GM23338 (cell line): ENCODE measurements around the gene FAT4. TPM values are rescaled to one million over a fixed set of nuclear protein-coding genes. Genes with fewer than 3 reads are reported as not detected.

Source experiments
- ATAC-seq: fragments of 200-7000 bp; cut with Tn5 transposase; 3 replicates; pipeline ENCODE4 v1.9.1; 2020
- DNase-seq: peaks from one replicate; pipeline ENCODE4 v3.0.0-alpha.2; 2015; ENCODE audit warnings: low spot score
- H2AFZ ChIP-seq: fragments of 200-600 bp; sonication (generic); 2 replicates; pipeline ENCODE4 v1.8.0; 2016; ENCODE audit warnings: antibody characterized with exemption, mild to moderate bottlenecking, moderate library complexity
- H3F3A ChIP-seq: fragments of 200-600 bp; sonication (generic); replicated peaks from 2 replicates; pipeline ENCODE4 v1.8.0; 2017; ENCODE audit warnings: antibody characterized with exemption, mixed run types, low read depth
- H3K27ac ChIP-seq: fragments of 200-600 bp; sonication (generic); 2 replicates; pipeline ENCODE4 v1.6.1; 2016; ENCODE audit warnings: low read depth
- H3K27me3 ChIP-seq: fragments of 200-600 bp; sonication (generic); 2 replicates; pipeline ENCODE4 v1.8.0; 2016; ENCODE audit warnings: mild to moderate bottlenecking, mixed run types, moderate library complexity; ENCODE audit not compliant: insufficient read depth
- H3K36me3 ChIP-seq: fragments of 200-600 bp; sonication (generic); 2 replicates; pipeline ENCODE4 v1.8.0; 2016; ENCODE audit warnings: mild to moderate bottlenecking; ENCODE audit not compliant: insufficient read depth
- H3K4me1 ChIP-seq: fragments of 200-600 bp; sonication (generic); 2 replicates; pipeline ENCODE4 v1.8.0; 2016; ENCODE audit warnings: mild to moderate bottlenecking, moderate library complexity; ENCODE audit not compliant: insufficient read depth
- H3K4me2 ChIP-seq: fragments of 200-600 bp; sonication (generic); 2 replicates; pipeline ENCODE4 v1.7.1; 2017; ENCODE audit warnings: mixed run types
- H3K4me3 ChIP-seq: fragments of 200-600 bp; sonication (generic); 2 replicates; pipeline ENCODE4 v1.6.1; 2016; ENCODE audit warnings: mixed run types
- H3K79me2 ChIP-seq: fragments of 200-600 bp; sonication (generic); replicated peaks from 2 replicates; pipeline ENCODE4 v1.8.0; 2017; ENCODE audit warnings: mild to moderate bottlenecking; ENCODE audit not compliant: insufficient read depth
- H3K9me2 ChIP-seq: fragments of 200-600 bp; sonication (generic); 2 replicates; pipeline ENCODE4 v1.8.0; 2017; ENCODE audit not compliant: insufficient read depth
- H4K20me1 ChIP-seq: fragments of 200-600 bp; sonication (generic); replicated peaks from 2 replicates; pipeline ENCODE4 v1.8.0; 2017; ENCODE audit warnings: mild to moderate bottlenecking; ENCODE audit not compliant: insufficient read depth
- H3K27ac Mint-ChIP-seq: 2 replicates; pipeline ENCODE4 v1.8.0; 2020; ENCODE audit warnings: inconsistent platforms, mild to moderate bottlenecking, moderate library complexity, mixed read lengths
- H3K27me3 Mint-ChIP-seq: 3 replicates; pipeline ENCODE4 v1.8.0; 2022; ENCODE audit warnings: low read depth, mild to moderate bottlenecking, moderate library complexity, mixed read lengths, inconsistent platforms; ENCODE audit not compliant: insufficient read depth, poor library complexity
- H3K36me3 Mint-ChIP-seq: 3 replicates; pipeline ENCODE4 v1.8.0; 2021; ENCODE audit warnings: low read depth, mild to moderate bottlenecking, inconsistent platforms, moderate library complexity, mixed read lengths
- H3K4me1 Mint-ChIP-seq: 3 replicates; pipeline ENCODE4 v1.8.0; 2020; ENCODE audit warnings: mild to moderate bottlenecking, inconsistent platforms, mixed read lengths
- H3K4me3 Mint-ChIP-seq: 3 replicates; pipeline ENCODE4 v1.8.0; 2021; ENCODE audit warnings: moderate library complexity, mild to moderate bottlenecking, inconsistent platforms, mixed read lengths
- H3K9me3 Mint-ChIP-seq: 3 replicates; pipeline ENCODE4 v1.8.0; 2020; ENCODE audit warnings: moderate library complexity, mild to moderate bottlenecking, inconsistent platforms, mixed read lengths
- CTCF ChIP-seq, 2 experiments: fragments of 200-600 bp in 1 of 2; sonication (generic) in 1 of 2; conservative IDR thresholded peaks; 2 replicates each; pipeline versions ENCODE4 v1.5.1 to v1.6.1; 2016 to 2017; ENCODE audit warnings: antibody characterized with exemption in 2 of 2, low read depth in 2 of 2, mild to moderate bottlenecking in 2 of 2, moderate library complexity in 1 of 2
- EZH2phosphoT487 ChIP-seq: fragments of 200-600 bp; sonication (generic); IDR thresholded peaks from one replicate; pipeline ENCODE4 v1.8.1; 2018; ENCODE audit warnings: antibody characterized with exemption; ENCODE audit not compliant: unreplicated experiment
- POLR2AphosphoS5 ChIP-seq: IDR thresholded peaks from 2 replicates; pipeline ENCODE4 v1.6.1; 2016; ENCODE audit warnings: antibody characterized with exemption, low read depth
- STAT1 ChIP-seq: IDR thresholded peaks from one replicate; pipeline ENCODE4 v1.6.1; 2016; ENCODE audit warnings: antibody characterized with exemption; ENCODE audit not compliant: unreplicated experiment
- ZNF114 ChIP-seq: fragments of 250-450 bp; sonication (Bioruptor Pico); IDR thresholded peaks from 2 replicates; pipeline ENCODE4 v1.5.0; 2020; ENCODE audit warnings: mild to moderate bottlenecking, moderate library complexity
- ZNF331 ChIP-seq: fragments of 250-450 bp; sonication (Bioruptor Pico); IDR thresholded peaks from 2 replicates; pipeline ENCODE4 v1.5.0; 2020; ENCODE audit warnings: low read depth, mild to moderate bottlenecking, moderate library complexity
- ZNF462 ChIP-seq: fragments of 250-450 bp; sonication (Bioruptor Pico); IDR thresholded peaks from 2 replicates; pipeline ENCODE4 v1.5.0; 2020; ENCODE audit warnings: mild to moderate bottlenecking, moderate library complexity
- polyA plus RNA-seq: library from polyadenylated mRNA; unstranded; fragments of >200 nt; fragmentation: Nextera tagmentation; extraction: Ambion mirVana; gene quantifications from 2 replicates; pipeline ENCODE4 v1.2.1, GENCODE V29; 2016
- total RNA-seq: library from RNA; depleted of rRNA; stranded (reverse); fragments of >200 nt; shearing (Covaris generic); gene quantifications from 2 replicates; pipeline ENCODE4 v1.2.3, GENCODE V29; 2014

Gene FAT4
- total and polyA plus RNA-seq, 2 experiments from 2014 or later, result 0.53 to 6.8 TPM

DNA sequence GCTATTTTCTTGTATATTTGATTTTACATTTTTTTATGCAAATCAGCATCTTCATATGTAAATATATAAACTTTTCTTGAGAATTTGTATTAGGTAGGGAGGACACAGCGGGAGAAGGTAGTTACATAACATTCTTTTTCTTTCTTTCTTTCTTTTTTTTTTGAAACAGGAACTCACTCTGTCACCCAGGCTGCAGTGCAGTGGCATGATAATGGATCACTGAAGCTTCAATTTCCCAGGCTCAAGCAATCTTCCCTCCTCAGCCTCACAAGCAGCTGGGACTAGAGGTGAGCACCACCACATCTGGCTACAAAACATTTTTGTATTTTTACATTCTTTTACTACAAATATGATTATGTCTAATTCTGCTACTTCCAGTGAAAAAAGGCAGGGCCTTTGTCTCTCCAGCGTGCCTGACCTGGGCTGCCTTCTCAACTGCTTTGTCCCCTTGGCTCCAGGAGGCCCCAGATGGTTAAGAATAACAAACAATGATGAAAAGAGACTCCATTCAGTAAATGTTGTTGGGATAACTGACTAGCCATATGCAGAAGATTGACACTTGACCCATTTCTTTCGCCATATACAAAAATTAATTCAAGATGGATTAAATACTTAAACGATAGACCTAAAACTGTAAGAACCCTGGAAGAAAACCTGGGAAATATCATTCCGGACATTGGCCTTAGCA is 46.5 kb upstream of the FAT4 start (continued):
- TF ChIP-seq CTCF (conservative IDR thresholded peaks at IDR 0.05; ENCODE audit: low read depth in 2 of 2) (no peak), EZH2phosphoT487 (no peak), ZNF462 (no peak)

DNA sequence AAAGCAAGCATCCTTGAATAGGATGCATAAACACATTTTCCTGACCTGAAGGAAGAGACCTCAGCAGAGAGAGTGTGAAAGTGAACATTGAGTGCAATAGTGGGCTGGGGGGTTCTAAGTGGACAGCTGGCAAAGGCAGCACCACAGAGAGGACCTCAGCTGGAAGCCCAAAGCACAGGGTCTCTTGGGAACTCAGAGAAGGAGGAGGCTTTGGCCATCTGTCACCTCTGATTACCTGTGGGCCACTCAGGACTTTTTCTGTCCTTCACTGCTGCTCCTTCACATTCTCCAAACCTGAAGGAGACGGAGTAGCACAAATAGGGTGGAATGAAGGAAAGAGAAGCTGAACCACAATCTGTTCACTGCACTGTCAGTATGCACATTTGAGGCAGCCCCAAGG is 37.9 kb upstream of the FAT4 start:
- H3K4me1 Mint-ChIP-seq, result no peaks in the 10 kb centered on the region
- 0 out of 2 replicates have a peak overlapping the region, but pooled peaks have one; percentile 14 for H2AFZ ChIP-seq
- TF ChIP-seq ZNF331 (CRISPR knock-in tag) (no peak), ZNF114 (CRISPR knock-in tag) (no peak), STAT1 (no peak), POLR2AphosphoS5 (no peak), ZNF462 (no peak)

More for the DNA sequence above, 37.9 kb upstream of the FAT4 start:
- H3K36me3 ChIP-seq, result no peaks in the 10 kb centered on the region
- no peaks in the 10 kb centered on the region for H3K4me1 ChIP-seq
- H3K4me3 ChIP-seq, result no peak overlapping the region
- no peaks in the 10 kb centered on the region for H3K27me3 ChIP-seq
- no peak overlapping the region for H3K4me3 Mint-ChIP-seq
- H3K27ac ChIP-seq, result no peak overlapping the region
- H4K20me1 ChIP-seq, result no peaks in the 10 kb centered on the region
- 0 out of 2 replicates have a peak, but pooled peaks cover 4% of the 10 kb centered on the region for H3K9me2 ChIP-seq
- no peaks in the 10 kb centered on the region for H3K36me3 Mint-ChIP-seq
- H3K27ac Mint-ChIP-seq, result no peak overlapping the region
- H3F3A ChIP-seq, result no peaks in the 10 kb centered on the region
- ATAC-seq, result no peak
- DNase-seq, result no peak
- H3K79me2 ChIP-seq, result no peaks in the 10 kb centered on the region
- H3K27me3 Mint-ChIP-seq, result no peaks in the 10 kb centered on the region
- H3K4me2 ChIP-seq, result no peak overlapping the region
- H3K9me3 Mint-ChIP-seq, result no peaks in the 10 kb centered on the region
